Prostate gland (tissue), 2 donors: ENCODE results near the gene OLIG2.

Experiments used
- POLR2A ChIP-seq: fragments of 450-650 bp; IDR thresholded peaks from one replicate; pipeline ENCODE4 v1.6.1; 2016; ENCODE audit warnings: antibody characterized with exemption, mild to moderate bottlenecking
- POLR2AphosphoS5 ChIP-seq: sonication (generic); formaldehyde crosslinking; IDR thresholded peaks from one replicate; pipeline ENCODE4 v1.6.1; 2017; ENCODE audit warnings: antibody characterized with exemption
- TF ChIP-seq, protein P1 (sequence below), 4 experiments: fragments of 200-600 bp in 2 of 4; fragments of 450-650 bp in 2 of 4; sonication (generic) in 2 of 4; IDR thresholded peaks; 1 replicate in 3 of 4; 2 replicates in 1 of 4; pipeline ENCODE4 v1.5.1; 2016 to 2019; ENCODE audit warnings: antibody characterized with exemption in 4 of 4, mild to moderate bottlenecking in 2 of 4, moderate library complexity in 2 of 4

DNA sequence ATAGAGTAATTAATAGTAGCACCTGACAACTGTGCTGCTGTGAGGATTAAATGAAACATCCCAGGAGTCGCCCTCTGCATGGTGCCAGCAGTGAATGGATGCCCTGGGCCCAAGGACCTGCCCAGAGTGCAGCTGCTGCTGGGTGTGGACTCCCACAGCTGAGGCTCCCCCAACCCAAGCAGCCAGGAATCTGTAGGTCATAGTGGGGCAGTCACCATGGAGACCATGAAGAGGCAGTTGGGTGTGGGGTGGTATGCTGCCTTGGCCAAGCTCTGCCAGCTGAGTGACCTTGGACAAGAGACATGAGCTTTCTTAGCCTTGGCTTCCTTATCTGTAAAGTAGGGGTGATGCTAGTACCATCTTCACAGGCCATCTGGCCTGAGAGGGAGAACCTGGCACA is 9.4 kb downstream of the OLIG2 start:
- TF ChIP-seq, protein P1, sequence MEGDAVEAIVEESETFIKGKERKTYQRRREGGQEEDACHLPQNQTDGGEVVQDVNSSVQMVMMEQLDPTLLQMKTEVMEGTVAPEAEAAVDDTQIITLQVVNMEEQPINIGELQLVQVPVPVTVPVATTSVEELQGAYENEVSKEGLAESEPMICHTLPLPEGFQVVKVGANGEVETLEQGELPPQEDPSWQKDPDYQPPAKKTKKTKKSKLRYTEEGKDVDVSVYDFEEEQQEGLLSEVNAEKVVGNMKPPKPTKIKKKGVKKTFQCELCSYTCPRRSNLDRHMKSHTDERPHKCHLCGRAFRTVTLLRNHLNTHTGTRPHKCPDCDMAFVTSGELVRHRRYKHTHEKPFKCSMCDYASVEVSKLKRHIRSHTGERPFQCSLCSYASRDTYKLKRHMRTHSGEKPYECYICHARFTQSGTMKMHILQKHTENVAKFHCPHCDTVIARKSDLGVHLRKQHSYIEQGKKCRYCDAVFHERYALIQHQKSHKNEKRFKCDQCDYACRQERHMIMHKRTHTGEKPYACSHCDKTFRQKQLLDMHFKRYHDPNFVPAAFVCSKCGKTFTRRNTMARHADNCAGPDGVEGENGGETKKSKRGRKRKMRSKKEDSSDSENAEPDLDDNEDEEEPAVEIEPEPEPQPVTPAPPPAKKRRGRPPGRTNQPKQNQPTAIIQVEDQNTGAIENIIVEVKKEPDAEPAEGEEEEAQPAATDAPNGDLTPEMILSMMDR (IDR thresholded peaks at IDR 0.05): no peak
- TF ChIP-seq POLR2A (no peak), POLR2AphosphoS5 (no peak)
